Esophagus muscularis mucosa (tissue), 4 donors: ENCODE results near the gene PLEKHG7. TPM values are rescaled to one million over a fixed set of nuclear protein-coding genes. Genes with fewer than 3 reads are reported as not detected.

Experiments used
- DNase-seq: peaks from one replicate; pipeline ENCODE4 v3.0.0-alpha.2; 2017; ENCODE audit errors: extremely low spot score
- H3K27ac ChIP-seq, 4 donors: fragments of 200-600 bp; sonication (generic); replicated peaks in 1 of 4; 1 replicate in 3 of 4; 2 replicates in 1 of 4; pipeline ENCODE4 v1.5.1; 2016 to 2019; ENCODE audit warnings: mild to moderate bottlenecking in 1 of 4
- H3K27me3 ChIP-seq, 4 donors: fragments of 200-600 bp; sonication (generic); one replicate each; pipeline versions ENCODE4 v1.5.1 to v1.6.0; 2016 to 2019
- H3K36me3 ChIP-seq, 4 donors: fragments of 200-600 bp; sonication (generic); one replicate each; pipeline ENCODE4 v1.5.1; 2016 to 2019
- H3K4me1 ChIP-seq, 4 donors: fragments of 200-600 bp; sonication (generic); one replicate each; pipeline ENCODE4 v1.5.1; 2016 to 2019
- H3K4me3 ChIP-seq, 4 donors: fragments of 200-600 bp; sonication (generic); 1 replicate in 2 of 4; 2 replicates in 2 of 4; pipeline ENCODE4 v1.5.1; 2016 to 2019; ENCODE audit warnings: mild to moderate bottlenecking in 4 of 4, moderate library complexity in 1 of 4
- H3K9me3 ChIP-seq, 4 donors: fragments of 200-600 bp; sonication (generic); 1 replicate in 3 of 4; 2 replicates in 1 of 4; pipeline ENCODE4 v1.5.1; 2016 to 2019
- EP300 ChIP-seq: sonication (generic); formaldehyde crosslinking; IDR thresholded peaks from one replicate; pipeline ENCODE4 v1.6.1; 2017; ENCODE audit warnings: antibody characterized with exemption
- POLR2A ChIP-seq: fragments of 450-650 bp; IDR thresholded peaks from one replicate; pipeline ENCODE4 v1.6.1; 2017; ENCODE audit warnings: antibody characterized with exemption, moderate library complexity, mild to moderate bottlenecking, low read depth
- POLR2AphosphoS5 ChIP-seq, 2 donors: sonication (generic); formaldehyde crosslinking; IDR thresholded peaks; one replicate each; pipeline ENCODE4 v1.6.1; 2017; ENCODE audit warnings: antibody characterized with exemption in 2 of 2
- WGBS: methylation state at CpG from one replicate; pipeline ENCODE4 v1.1.5; 2018; 5-methylcytosine and 5-hydroxymethylcytosine counted together
- intact Hi-C: fragments of 100-400 bp; cut with DNase I; formaldehyde crosslinking; loops from one replicate; pipeline ENCODE4 v1.15.1; 2023
- total RNA-seq, 4 donors: library from RNA; depleted of rRNA; stranded (reverse); fragments of >200 nt; gene quantifications; one replicate each; pipeline versions ENCODE4 v1.1.0 to v1.2.1, GENCODE V29; 2016
- TF ChIP-seq, protein P1 (sequence below), 3 experiments: fragments of 200-600 bp in 2 of 3; fragments of 450-650 bp in 1 of 3; sonication (generic) in 2 of 3; IDR thresholded peaks; one replicate each; pipeline ENCODE4 v1.5.1; 2017 to 2019; ENCODE audit warnings: antibody characterized with exemption in 3 of 3, mild to moderate bottlenecking in 2 of 3, moderate library complexity in 1 of 3

The PLEKHG7 gene
- total RNA-seq, 4 donors from 2014 or later, result not detected

DNA sequence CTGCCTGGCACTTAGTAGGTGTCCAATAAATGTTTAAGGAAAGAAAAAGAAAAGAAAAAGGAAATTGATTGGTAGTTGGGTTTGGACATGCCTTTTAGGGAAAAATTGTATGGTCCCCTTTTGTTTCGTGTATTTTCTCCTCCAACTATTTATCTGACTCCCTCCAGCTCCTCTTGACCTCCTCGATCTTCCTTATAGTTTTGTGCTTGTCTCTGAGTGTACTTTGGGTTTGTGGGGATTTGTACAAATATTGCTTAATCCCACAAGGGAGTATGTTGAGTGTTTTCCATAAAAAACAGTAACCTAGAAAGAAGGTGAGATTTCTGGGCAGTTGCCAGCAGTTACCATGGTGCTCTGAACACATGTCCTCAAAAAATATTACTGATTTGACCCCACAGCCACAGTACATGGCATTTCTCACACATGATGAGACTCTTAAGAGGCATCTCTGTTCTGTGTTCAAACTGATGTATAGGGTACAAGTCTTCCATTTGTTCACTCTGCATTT is 15.7 kb downstream of the PLEKHG7 start:
- TF ChIP-seq, protein P1, sequence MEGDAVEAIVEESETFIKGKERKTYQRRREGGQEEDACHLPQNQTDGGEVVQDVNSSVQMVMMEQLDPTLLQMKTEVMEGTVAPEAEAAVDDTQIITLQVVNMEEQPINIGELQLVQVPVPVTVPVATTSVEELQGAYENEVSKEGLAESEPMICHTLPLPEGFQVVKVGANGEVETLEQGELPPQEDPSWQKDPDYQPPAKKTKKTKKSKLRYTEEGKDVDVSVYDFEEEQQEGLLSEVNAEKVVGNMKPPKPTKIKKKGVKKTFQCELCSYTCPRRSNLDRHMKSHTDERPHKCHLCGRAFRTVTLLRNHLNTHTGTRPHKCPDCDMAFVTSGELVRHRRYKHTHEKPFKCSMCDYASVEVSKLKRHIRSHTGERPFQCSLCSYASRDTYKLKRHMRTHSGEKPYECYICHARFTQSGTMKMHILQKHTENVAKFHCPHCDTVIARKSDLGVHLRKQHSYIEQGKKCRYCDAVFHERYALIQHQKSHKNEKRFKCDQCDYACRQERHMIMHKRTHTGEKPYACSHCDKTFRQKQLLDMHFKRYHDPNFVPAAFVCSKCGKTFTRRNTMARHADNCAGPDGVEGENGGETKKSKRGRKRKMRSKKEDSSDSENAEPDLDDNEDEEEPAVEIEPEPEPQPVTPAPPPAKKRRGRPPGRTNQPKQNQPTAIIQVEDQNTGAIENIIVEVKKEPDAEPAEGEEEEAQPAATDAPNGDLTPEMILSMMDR (IDR thresholded peaks at IDR 0.05), result no peak
- TF ChIP-seq POLR2AphosphoS5 (IDR thresholded peaks at IDR 0.05), result no peak
- no peak for TF ChIP-seq EP300
- TF ChIP-seq POLR2A, result no peak

DNA sequence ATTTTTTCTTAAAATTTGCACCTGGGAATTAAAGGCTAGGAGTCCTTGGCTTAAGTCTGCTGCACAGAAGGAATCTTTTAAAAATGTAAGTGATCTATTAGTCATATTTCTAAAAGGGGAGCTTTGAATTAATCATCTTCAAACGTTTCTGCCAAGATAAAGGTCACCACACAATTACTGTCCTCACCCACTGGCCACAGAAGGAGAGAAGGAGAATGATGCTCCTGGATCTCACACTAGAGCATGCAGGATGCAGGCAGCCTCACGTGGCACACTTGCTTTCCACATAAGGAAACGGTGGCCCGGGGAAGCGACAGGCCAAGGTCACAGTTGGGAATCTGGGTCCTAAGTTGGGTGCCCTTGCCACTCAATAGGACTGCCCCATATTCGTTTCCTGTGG is 16.9 kb downstream of the PLEKHG7 start:
- WGBS, result 31% methylated on average over 6 of the region's 6 CpGs
- no peaks in the 10 kb centered on the region for H3K36me3 ChIP-seq

More for the DNA sequence above, 15.7 kb downstream of the PLEKHG7 start:
- H3K4me3 ChIP-seq, result no peak overlapping the region
- H3K36me3 ChIP-seq, result no peaks in the 10 kb centered on the region
- H3K27me3 ChIP-seq, result no peaks in the 10 kb centered on the region
- H3K9me3 ChIP-seq, result peaks cover 0 to 2% (median 0%) of the 10 kb centered on the region in 4 donors
- H3K4me1 ChIP-seq, result peaks cover 0 to 6% (median 2%) of the 10 kb centered on the region in 4 donors
- DNase-seq, result no peak
- H3K27ac ChIP-seq, result no peak overlapping the region
- intact Hi-C loops, result no loop called here
- 97% methylated on average over 2 of the region's 2 CpGs for WGBS

DNA sequence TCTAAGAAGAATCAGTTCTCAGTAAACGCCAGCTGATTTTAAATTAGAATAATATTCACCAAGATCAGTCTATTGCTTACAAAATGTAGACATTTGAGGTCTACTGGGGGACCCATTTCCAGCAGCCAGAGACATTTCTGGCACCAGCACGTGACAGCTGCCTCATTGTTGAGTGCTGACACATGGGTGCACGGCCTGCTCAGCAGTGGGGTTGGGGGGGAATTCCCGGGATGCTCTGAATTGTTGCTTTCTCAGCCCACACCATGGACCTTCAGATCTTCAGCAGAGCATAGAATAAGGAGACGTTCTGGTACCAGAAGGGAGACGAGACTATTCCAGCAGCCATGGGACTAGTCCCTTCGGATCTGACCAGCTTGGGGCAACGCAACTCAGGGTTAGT is 18.3 kb downstream of the PLEKHG7 start:
- no peak overlapping the region for H3K27ac ChIP-seq
- no peak overlapping the region for H3K4me3 ChIP-seq
- WGBS, result 77% methylated on average over 7 of the region's 8 CpGs
- peaks cover 0 to 6% (median 2%) of the 10 kb centered on the region in 4 donors for H3K9me3 ChIP-seq
- intact Hi-C loops, result no loop called here
- no peaks in the 10 kb centered on the region for H3K27me3 ChIP-seq
- TF ChIP-seq POLR2AphosphoS5 (IDR thresholded peaks at IDR 0.05), result no peak
- TF ChIP-seq POLR2A, result no peak
- TF ChIP-seq, protein P1 (IDR thresholded peaks at IDR 0.05), result no peak
- no peak for TF ChIP-seq EP300
- H3K4me1 ChIP-seq, result peaks cover 0 to 6% (median 2%) of the 10 kb centered on the region in 4 donors
- H3K36me3 ChIP-seq, result no peaks in the 10 kb centered on the region
- DNase-seq, result no peak

More for the DNA sequence above, 16.9 kb downstream of the PLEKHG7 start:
- intact Hi-C loops, result no loop called here
- TF ChIP-seq POLR2A, result no peak
- no peak for TF ChIP-seq POLR2AphosphoS5 (IDR thresholded peaks at IDR 0.05)
- no peak for TF ChIP-seq EP300
- TF ChIP-seq, protein P1 (IDR thresholded peaks at IDR 0.05), result no peak
- Histone ChIP-seq H3K4me3 (no peak overlapping the region), H3K27me3 (no peaks in the 10 kb centered on the region), H3K9me3 (peaks cover 0 to 4% (median 0%) of the 10 kb centered on the region in 4 donors), H3K27ac (no peak overlapping the region), H3K4me1 (peaks cover 0 to 6% (median 2%) of the 10 kb centered on the region in 4 donors)
- no peak for DNase-seq

DNA sequence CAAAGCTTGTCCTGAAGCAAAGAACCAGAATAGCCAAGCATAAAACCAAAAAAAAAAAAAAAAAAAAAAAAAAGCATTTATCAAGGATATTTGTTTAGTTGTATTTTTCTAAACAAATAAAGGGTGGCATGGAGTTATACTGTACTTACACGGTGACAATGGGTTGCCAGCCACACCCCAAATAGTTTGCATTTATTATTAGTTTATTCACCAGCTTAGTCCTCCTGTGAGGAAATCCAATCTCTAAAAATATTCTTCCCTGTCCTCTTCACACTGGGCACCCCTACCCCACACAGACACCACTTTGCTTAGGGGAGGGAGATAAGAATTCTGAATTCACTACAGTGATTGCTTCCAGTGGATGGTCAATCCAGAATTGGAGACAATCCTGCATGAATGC is 18.9 kb downstream of the PLEKHG7 start:
- H3K36me3 ChIP-seq, result no peaks in the 10 kb centered on the region
- H3K9me3 ChIP-seq, result peaks cover 0 to 6% (median 2%) of the 10 kb centered on the region in 4 donors
- WGBS, result 92% methylated on average over 1 of the region's 1 CpG
- no peak for TF ChIP-seq POLR2A
- no peak for TF ChIP-seq EP300
- TF ChIP-seq POLR2AphosphoS5 (IDR thresholded peaks at IDR 0.05), result no peak
- TF ChIP-seq, protein P1 (IDR thresholded peaks at IDR 0.05), result no peak
- H3K27me3 ChIP-seq, result no peaks in the 10 kb centered on the region
- no peak overlapping the region for H3K27ac ChIP-seq
- H3K4me3 ChIP-seq, result no peak overlapping the region
- no peak for DNase-seq
- peaks cover 0 to 6% (median 2%) of the 10 kb centered on the region in 4 donors for H3K4me1 ChIP-seq
- intact Hi-C loops, result no loop called here

DNA sequence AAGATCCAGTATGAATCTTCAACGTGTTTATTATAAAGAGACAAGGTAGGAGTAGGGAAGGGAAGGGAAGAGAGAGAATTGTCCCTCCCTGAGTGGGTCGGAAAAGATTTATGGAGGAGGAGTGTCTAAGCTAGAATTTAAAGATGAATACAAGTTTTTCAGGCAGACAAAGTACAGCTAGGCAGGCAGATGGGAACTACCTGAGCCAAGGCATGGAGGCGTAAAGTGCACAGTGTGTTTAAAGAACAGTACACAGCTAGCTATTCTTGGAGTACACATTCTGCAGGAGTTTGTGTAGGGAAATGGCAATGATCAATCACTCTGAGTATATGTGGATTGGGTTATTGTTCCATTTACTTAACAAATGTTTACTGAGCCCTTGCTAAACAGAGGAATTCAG is 20.1 kb downstream of the PLEKHG7 start:
- H3K4me3 ChIP-seq, result no peak overlapping the region
- peaks cover 0 to 6% (median 2%) of the 10 kb centered on the region in 4 donors for H3K9me3 ChIP-seq
- 67% methylated on average over 3 of the region's 3 CpGs for WGBS
- DNase-seq, result no peak
- TF ChIP-seq POLR2A (no peak), POLR2AphosphoS5 (IDR thresholded peaks at IDR 0.05) (no peak), EP300 (no peak)
- TF ChIP-seq, protein P1 (IDR thresholded peaks at IDR 0.05), result no peak
- no peaks in the 10 kb centered on the region for H3K27me3 ChIP-seq
- no peaks in the 10 kb centered on the region for H3K36me3 ChIP-seq
- H3K4me1 ChIP-seq, result peaks cover 0 to 6% (median 2%) of the 10 kb centered on the region in 4 donors
- H3K27ac ChIP-seq, result no peak overlapping the region
- intact Hi-C loops, result no loop called here
